ENCODE data around the gene PPP1R7. TPM values are rescaled to one million over a fixed set of nuclear protein-coding genes. Genes with fewer than 3 reads are reported as not detected.
A peak's percentile ranks its signal among the peaks of the same experiment; 100 is the strongest.

Gene PPP1R7
- total RNA-seq, 1 donor from 2014 or later, result 43.1 TPM

DNA sequence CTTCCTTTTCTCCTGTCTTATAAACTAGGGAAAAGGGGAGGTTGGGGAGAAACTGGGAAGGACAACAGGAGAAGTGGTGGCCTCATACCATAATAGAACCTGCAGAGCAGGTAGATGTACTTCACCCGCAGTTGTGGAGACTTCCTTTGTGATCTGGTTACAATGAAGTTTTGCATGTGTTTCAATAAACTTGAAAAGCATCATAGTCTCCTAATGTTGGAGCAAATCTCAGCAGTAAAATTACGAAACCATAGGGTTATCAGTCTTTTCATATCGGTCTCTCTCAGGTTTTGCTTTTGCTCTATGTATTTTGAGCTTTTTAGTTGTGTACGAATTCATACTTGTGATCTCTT is 68.7 kb downstream of the PPP1R7 start:
- no peaks in the 10 kb centered on the region for H3K36me3 Mint-ChIP-seq (ENCODE audit: low read depth)
- DNase-seq (ENCODE audit: low spot score), result no peak
- no peaks in the 10 kb centered on the region for H3K9me3 Mint-ChIP-seq (ENCODE audit: low read depth)
- no peaks in the 10 kb centered on the region for H3K27me3 Mint-ChIP-seq (ENCODE audit: low read depth)
- TF ChIP-seq, protein P1, sequence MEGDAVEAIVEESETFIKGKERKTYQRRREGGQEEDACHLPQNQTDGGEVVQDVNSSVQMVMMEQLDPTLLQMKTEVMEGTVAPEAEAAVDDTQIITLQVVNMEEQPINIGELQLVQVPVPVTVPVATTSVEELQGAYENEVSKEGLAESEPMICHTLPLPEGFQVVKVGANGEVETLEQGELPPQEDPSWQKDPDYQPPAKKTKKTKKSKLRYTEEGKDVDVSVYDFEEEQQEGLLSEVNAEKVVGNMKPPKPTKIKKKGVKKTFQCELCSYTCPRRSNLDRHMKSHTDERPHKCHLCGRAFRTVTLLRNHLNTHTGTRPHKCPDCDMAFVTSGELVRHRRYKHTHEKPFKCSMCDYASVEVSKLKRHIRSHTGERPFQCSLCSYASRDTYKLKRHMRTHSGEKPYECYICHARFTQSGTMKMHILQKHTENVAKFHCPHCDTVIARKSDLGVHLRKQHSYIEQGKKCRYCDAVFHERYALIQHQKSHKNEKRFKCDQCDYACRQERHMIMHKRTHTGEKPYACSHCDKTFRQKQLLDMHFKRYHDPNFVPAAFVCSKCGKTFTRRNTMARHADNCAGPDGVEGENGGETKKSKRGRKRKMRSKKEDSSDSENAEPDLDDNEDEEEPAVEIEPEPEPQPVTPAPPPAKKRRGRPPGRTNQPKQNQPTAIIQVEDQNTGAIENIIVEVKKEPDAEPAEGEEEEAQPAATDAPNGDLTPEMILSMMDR (IDR thresholded peaks at IDR 0.05), result no peak
- peak overlapping the region; percentile 87 for H3K4me3 Mint-ChIP-seq (ENCODE audit: unreplicated experiment)
- H3K4me1 Mint-ChIP-seq (ENCODE audit: low read depth), result peaks cover 29% of the 10 kb centered on the region
- H3K27ac Mint-ChIP-seq (ENCODE audit: unreplicated experiment), result no peak overlapping the region

DNA sequence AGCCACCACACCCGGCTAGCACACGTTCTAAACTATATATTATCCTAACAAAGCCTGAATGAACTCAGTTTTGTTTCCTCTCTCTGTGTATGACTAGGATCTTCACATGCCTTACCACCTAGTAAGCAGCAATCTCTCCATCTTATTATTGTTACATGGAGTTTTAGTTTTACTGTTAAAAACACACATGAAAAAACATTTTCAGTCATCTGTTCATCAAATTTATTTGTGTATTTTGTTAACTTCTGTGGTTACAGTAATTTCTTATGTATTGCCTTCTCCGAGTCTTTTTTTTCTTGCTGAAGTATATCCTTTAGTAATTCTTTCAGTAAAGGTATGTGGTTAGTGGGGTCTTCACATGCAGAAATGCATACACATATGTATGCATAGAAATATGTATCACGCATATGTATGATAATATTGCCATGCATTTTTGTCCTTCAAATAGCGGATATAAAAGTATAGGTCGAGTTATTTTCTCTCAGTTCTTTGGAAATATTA is 69.6 kb downstream of the PPP1R7 start:
- TF ChIP-seq, protein P1 (IDR thresholded peaks at IDR 0.05), result no peak
- Mint-ChIP-seq H3K4me1 (ENCODE audit: low read depth) (peaks cover 38% of the 10 kb centered on the region), H3K27me3 (ENCODE audit: low read depth) (no peaks in the 10 kb centered on the region), H3K4me3 (ENCODE audit: unreplicated experiment) (no peak overlapping the region), H3K27ac (ENCODE audit: unreplicated experiment) (no peak overlapping the region), H3K36me3 (ENCODE audit: low read depth) (no peaks in the 10 kb centered on the region), H3K9me3 (ENCODE audit: low read depth) (no peaks in the 10 kb centered on the region)
- no peak for DNase-seq (ENCODE audit: low spot score)

DNA sequence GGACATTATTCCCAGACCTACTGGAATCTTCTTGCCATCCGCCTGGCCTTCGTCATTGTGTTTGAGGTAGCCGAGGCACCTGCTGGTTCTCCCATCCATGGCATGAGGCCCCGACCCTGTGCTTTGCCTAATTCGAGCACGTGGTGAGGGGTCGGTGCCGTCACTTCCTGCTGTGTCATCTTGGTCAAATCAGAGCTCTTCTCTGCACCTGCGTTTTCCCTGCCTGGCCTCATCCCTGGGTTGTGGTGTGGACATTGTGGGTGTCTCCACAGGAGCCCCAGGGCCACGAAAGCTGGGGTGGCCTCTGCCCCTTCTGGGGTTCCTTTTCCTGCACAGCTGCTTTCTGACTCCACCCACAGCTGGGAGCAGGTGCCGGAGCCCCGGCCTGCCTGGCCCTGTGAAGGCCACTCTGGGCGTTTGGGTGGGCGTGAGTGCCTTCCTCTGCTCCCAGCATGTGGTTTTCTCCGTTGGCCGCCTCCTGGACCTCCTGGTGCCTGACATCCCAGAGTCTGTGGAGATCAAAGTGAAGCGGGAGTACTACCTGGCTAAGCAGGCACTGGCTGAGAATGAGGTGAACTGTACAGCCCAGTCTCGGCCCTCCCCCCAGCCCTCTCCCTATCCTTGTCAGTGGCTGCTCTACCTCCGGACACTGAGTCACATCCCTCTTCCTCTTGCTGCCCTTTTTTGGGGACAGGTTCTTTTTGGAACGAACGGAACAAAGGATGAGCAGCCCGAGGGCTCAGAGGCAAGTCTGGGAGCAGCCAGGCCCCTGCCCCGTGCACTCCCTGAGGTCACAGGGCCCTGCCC is 73.1 kb downstream of the PPP1R7 start:
- H3K27ac Mint-ChIP-seq (ENCODE audit: unreplicated experiment), result no peak overlapping the region
- peak; percentile 81 for DNase-seq (ENCODE audit: low spot score)

DNA sequence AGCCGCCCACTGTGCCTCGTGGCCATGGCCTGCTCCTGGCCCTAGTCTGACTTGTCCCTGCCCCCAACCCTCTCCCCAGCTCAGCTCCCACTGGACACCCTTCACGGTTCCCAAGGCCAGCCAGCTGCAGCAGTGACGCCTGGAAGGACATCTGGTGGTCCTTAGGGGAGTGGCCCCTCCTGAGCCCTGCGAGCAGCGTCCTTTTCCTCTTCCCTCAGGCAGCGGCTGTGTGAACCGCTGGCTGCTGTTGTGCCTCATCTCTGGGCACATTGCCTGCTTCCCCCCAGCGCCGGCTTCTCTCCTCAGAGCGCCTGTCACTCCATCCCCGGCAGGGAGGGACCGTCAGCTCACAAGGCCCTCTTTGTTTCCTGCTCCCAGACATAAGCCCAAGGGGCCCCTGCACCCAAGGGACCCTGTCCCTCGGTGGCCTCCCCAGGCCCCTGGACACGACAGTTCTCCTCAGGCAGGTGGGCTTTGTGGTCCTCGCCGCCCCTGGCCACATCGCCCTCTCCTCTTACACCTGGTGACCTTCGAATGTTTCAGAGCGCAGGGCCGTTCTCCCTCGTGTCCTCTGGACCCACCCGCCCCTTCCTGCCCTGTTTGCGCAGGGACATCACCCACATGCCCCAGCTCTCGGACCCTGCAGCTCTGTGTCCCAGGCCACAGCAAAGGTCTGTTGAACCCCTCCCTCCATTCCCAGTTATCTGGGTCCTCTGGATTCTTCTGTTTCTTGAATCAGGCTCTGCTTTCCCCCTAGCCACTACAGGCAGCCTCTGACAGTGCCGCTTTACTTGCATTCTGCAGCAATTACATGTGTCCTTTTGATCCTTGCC is 74.0 kb downstream of the PPP1R7 start:
- no peaks in the 10 kb centered on the region for H3K9me3 Mint-ChIP-seq (ENCODE audit: low read depth)
- H3K27me3 Mint-ChIP-seq (ENCODE audit: low read depth), result no peaks in the 10 kb centered on the region
- peak overlapping the region; percentile 46 for H3K27ac Mint-ChIP-seq (ENCODE audit: unreplicated experiment)
- peak overlapping the region; percentile 5 for H3K4me3 Mint-ChIP-seq (ENCODE audit: unreplicated experiment)
- H3K36me3 Mint-ChIP-seq (ENCODE audit: low read depth), result peaks cover 24% of the 10 kb centered on the region
- H3K4me1 Mint-ChIP-seq (ENCODE audit: low read depth), result peaks cover 23% of the 10 kb centered on the region
- TF ChIP-seq, protein P1 (IDR thresholded peaks at IDR 0.05), result peak; percentile 42
- peak; percentile 91 for DNase-seq (ENCODE audit: low spot score)

More for the DNA sequence above, 73.1 kb downstream of the PPP1R7 start:
- H3K4me1 Mint-ChIP-seq (ENCODE audit: low read depth), result peaks cover 31% of the 10 kb centered on the region
- H3K9me3 Mint-ChIP-seq (ENCODE audit: low read depth), result no peaks in the 10 kb centered on the region
- peaks cover 20% of the 10 kb centered on the region for H3K36me3 Mint-ChIP-seq (ENCODE audit: low read depth)
- no peak overlapping the region for H3K4me3 Mint-ChIP-seq (ENCODE audit: unreplicated experiment)
- TF ChIP-seq, protein P1 (IDR thresholded peaks at IDR 0.05), result no peak
- no peaks in the 10 kb centered on the region for H3K27me3 Mint-ChIP-seq (ENCODE audit: low read depth)

DNA sequence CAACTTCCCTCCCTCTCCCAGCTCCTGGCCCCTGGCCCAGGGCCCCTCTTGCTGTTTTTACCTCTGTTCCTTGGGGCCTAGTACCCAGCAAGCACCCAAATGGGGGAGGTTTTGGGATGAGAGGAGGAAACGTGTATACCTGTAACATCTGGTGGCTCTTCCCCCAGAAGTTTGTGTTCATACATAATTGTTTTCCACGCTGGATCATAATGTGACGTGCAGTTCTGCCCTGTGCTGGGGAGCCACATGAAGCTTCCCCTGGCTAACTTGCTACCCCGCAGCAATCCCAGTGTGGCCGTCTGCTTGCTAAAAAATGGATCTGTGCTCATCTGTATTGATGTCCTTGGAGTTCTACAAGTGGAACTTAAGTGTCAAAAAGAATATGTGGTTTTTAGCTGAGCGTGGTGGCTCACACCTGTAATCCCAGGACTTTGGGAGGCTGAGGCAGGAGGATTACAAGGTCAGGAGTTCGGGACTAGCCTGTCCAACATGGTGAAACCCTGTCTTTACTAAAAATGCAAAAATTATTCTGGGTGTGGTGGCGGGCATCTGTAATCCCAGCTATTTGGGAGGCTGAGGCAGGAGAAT is 74.7 kb downstream of the PPP1R7 start:
- H3K9me3 Mint-ChIP-seq (ENCODE audit: low read depth), result no peaks in the 10 kb centered on the region
- DNase-seq (ENCODE audit: low spot score), result no peak
- peaks cover 26% of the 10 kb centered on the region for H3K36me3 Mint-ChIP-seq (ENCODE audit: low read depth)
- no peaks in the 10 kb centered on the region for H3K27me3 Mint-ChIP-seq (ENCODE audit: low read depth)
- no peak overlapping the region for H3K27ac Mint-ChIP-seq (ENCODE audit: unreplicated experiment)
- peaks cover 19% of the 10 kb centered on the region for H3K4me1 Mint-ChIP-seq (ENCODE audit: low read depth)
- H3K4me3 Mint-ChIP-seq (ENCODE audit: unreplicated experiment), result no peak overlapping the region
- TF ChIP-seq, protein P1 (IDR thresholded peaks at IDR 0.05), result no peak
